Lower leg skin (tissue), 4 donors: ENCODE measurements around the gene RAPGEF5. TPM values are rescaled to one million over a fixed set of nuclear protein-coding genes. Genes with fewer than 3 reads are reported as not detected.

ENCODE experiments used
- DNase-seq, 2 donors: peaks; one replicate each; pipeline ENCODE4 v3.0.0-alpha.2; 2019; ENCODE audit warnings: low spot score in 2 of 2
- H3K4me3 ChIP-seq: fragments of 200-600 bp; sonication (generic); 2 replicates; pipeline ENCODE4 v1.5.1; 2017; ENCODE audit warnings: mild to moderate bottlenecking, low read depth; ENCODE audit not compliant: poor library complexity, severe bottlenecking
- CTCF ChIP-seq, 3 donors: fragments of 450-650 bp; IDR thresholded peaks; one replicate each; pipeline ENCODE4 v1.5.1; 2016; ENCODE audit warnings: antibody characterized with exemption in 3 of 3, mild to moderate bottlenecking in 3 of 3, moderate library complexity in 2 of 3
- POLR2A ChIP-seq, 2 donors: fragments of 450-650 bp; IDR thresholded peaks; one replicate each; pipeline ENCODE4 v1.6.1; 2016 to 2017; ENCODE audit warnings: antibody characterized with exemption in 2 of 2, mild to moderate bottlenecking in 1 of 2, moderate library complexity in 1 of 2
- WGBS, 2 donors: methylation state at CpG; one replicate each; pipeline ENCODE4 v1.1.5; 2018; 5-methylcytosine and 5-hydroxymethylcytosine counted together
- intact Hi-C: fragments of 100-400 bp; cut with DNase I; formaldehyde crosslinking; loops from one replicate; pipeline ENCODE4 v1.15.0; 2023; ENCODE audit warnings: low total_unique reads
- total RNA-seq, 4 donors: library from RNA; depleted of rRNA; stranded (reverse); fragments of >200 nt; gene quantifications; one replicate each; pipeline ENCODE4 v1.1.0, GENCODE V29; 2016

The RAPGEF5 gene
- total RNA-seq, 4 donors from 2014 or later = 19.4 to 47.7 (median 25.2) TPM

GRCh38 chr7:22219739-22220493 lies 137.0 kb downstream of the RAPGEF5 start:
- 35 to 41% methylated on average over 10 of the region's 10 CpGs for WGBS, 2 donors
- intact Hi-C loops = no loop called here
- TF ChIP-seq POLR2A (IDR thresholded peaks at IDR 0.05) (no peak), CTCF (IDR thresholded peaks at IDR 0.05) (no peak)
- no peak for DNase-seq
- H3K4me3 ChIP-seq = no peak overlapping the region

GRCh38 chr7:22219036-22219435 lies 137.9 kb downstream of the RAPGEF5 start:
- TF ChIP-seq CTCF (IDR thresholded peaks at IDR 0.05) = no peak
- no peak for TF ChIP-seq POLR2A (IDR thresholded peaks at IDR 0.05)
- intact Hi-C loops = no loop called here
- no peak overlapping the region for H3K4me3 ChIP-seq
- DNase-seq = no peak
- WGBS, 2 donors = 45 to 46% methylated on average over 4 of the region's 4 CpGs

- intact Hi-C loops = no loop called here
- no peak for DNase-seq
- TF ChIP-seq POLR2A (IDR thresholded peaks at IDR 0.05) (no peak), CTCF (IDR thresholded peaks at IDR 0.05) (no peak)
Measured at GRCh38 chr7:22216832-22217475, 140.0 kb downstream of the RAPGEF5 start.

GRCh38 chr7:22216309-22216708 lies 140.6 kb downstream of the RAPGEF5 start:
- 50 to 54% methylated on average over 1 of the region's 1 CpG for WGBS, 2 donors
- TF ChIP-seq POLR2A (IDR thresholded peaks at IDR 0.05) = no peak
- TF ChIP-seq CTCF (IDR thresholded peaks at IDR 0.05) = no peak
- H3K4me3 ChIP-seq = no peak overlapping the region
- intact Hi-C loops = no loop called here
- DNase-seq = no peak

More at GRCh38 chr7:22216832-22217475, 140.0 kb downstream of the RAPGEF5 start:
- H3K4me3 ChIP-seq = no peak overlapping the region
- WGBS, 2 donors = 55 to 57% methylated on average over 4 of the region's 4 CpGs

- 64 to 72% methylated on average over 3 of the region's 3 CpGs for WGBS, 2 donors
- H3K4me3 ChIP-seq = no peak overlapping the region
- no peak for TF ChIP-seq POLR2A (IDR thresholded peaks at IDR 0.05)
- no peak for TF ChIP-seq CTCF (IDR thresholded peaks at IDR 0.05)
- no peak for DNase-seq
- intact Hi-C loops = no loop called here
Measured at GRCh38 chr7:22214000-22214399, 143.0 kb downstream of the RAPGEF5 start.
